Ovary (tissue), 3 donors: ENCODE results near the gene ELOVL5.

Experiments used
- CTCF ChIP-seq, 3 donors: fragments of 450-650 bp in 2 of 3; fragments of 200-600 bp in 1 of 3; IDR thresholded peaks; one replicate each; pipeline versions ENCODE4 v1.5.1 to v1.8.0; 2016 to 2022; ENCODE audit warnings: antibody characterized with exemption in 3 of 3, mild to moderate bottlenecking in 1 of 3
- POLR2A ChIP-seq: fragments of 450-650 bp; IDR thresholded peaks from one replicate; pipeline ENCODE4 v1.6.1; 2017; ENCODE audit warnings: antibody characterized with exemption, mild to moderate bottlenecking, moderate library complexity
- donor health status: DM: no; HTN: no; CAD: no.

DNA sequence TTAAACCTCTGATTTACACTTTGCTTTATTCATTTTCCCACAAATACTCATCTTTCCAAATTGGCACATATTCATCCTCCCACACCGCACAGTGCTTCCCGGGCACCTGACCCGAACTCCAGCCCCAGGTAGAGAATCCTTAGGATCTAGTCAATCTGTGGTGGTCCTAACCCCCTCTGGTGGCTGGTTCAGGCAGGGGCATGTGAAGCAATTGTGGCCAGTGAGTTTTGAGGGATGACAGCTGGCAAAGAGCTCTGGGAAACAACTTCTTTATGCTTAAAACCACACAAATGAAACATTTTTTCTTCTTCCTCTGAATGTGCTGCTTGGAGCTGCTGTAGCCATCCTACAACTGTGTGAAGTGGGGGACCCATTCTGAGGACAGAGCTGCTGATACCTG is 54.7 kb downstream of the ELOVL5 start:
- no peak for TF ChIP-seq POLR2A
- peak in 1 of 3 donors; percentile 20 for TF ChIP-seq CTCF (IDR thresholded peaks at IDR 0.05)
